H1 (cell line): ENCODE data around the gene NOL9. TPM values are rescaled to one million over a fixed set of nuclear protein-coding genes. Genes with fewer than 3 reads are reported as not detected.

Source experiments
- BCL11A ChIP-seq, 2 experiments: IDR thresholded peaks; one replicate each; pipeline ENCODE4 v1.6.1; 2011; ENCODE audit warnings: low read depth in 2 of 2, low read length in 2 of 2, mild to moderate bottlenecking in 2 of 2
- CHD1 ChIP-seq: IDR thresholded peaks from 2 replicates; pipeline ENCODE4 v1.6.1; 2012; ENCODE audit warnings: low read depth, low read length, improper control_type of control experiment
- CHD7 ChIP-seq: fragments of 300-600 bp; sonication (generic); IDR thresholded peaks from 2 replicates; pipeline ENCODE4 v1.7.1; 2012; ENCODE audit warnings: low read length, moderate library complexity, mild to moderate bottlenecking, inconsistent platforms; ENCODE audit not compliant: insufficient replicate concordance
- MAFK ChIP-seq: IDR thresholded peaks from 2 replicates; pipeline ENCODE4 v1.6.1; 2012; ENCODE audit warnings: low read depth, mild to moderate bottlenecking, improper control_type of control experiment, low read length
- polyA plus RNA-seq, 7 experiments: library from polyadenylated mRNA; depleted of rRNA in 3 of 7; stranded (reverse) in 5 of 7; unstranded in 2 of 7; fragments of >200 nt in 5 of 7; fragments of 200-250 nt in 2 of 7; gene quantifications; 1 replicate in 5 of 7; 2 replicates in 1 of 7; 4 replicates in 1 of 7; pipeline versions ENCODE4 v1.2.1 to v1.2.3, GENCODE V29; 2011 to 2013; ENCODE audit warnings: missing spikeins in 2 of 7, mixed read lengths in 2 of 7
- total RNA-seq: library from RNA; stranded (reverse); fragmentation: NEBNext Ultra II Directional; extraction: Animal tissue kit (Norgen Biotek cat#: 25700); gene quantifications from 2 replicates; pipeline ENCODE4 v1.2.1, GENCODE V29; 2021

The NOL9 gene
- total and polyA plus RNA-seq, 2 of the 8 experiments (the other 6 are each of a cell fraction or from before 2014, with no cell fraction given) = 17.1 to 38.1 TPM

GRCh38 chr1:6471970-6472368 is 82.3 kb downstream of the NOL9 start (continued):
- no peak for TF ChIP-seq CHD7
- TF ChIP-seq CHD1 = no peak
- TF ChIP-seq BCL11A (IDR thresholded peaks at IDR 0.05; ENCODE audit: low read depth in 2 of 2, low read length in 2 of 2) = no peak
- no peak for TF ChIP-seq MAFK
